ENCODE measurements around the gene SLX4.

Gene SLX4

DNA sequence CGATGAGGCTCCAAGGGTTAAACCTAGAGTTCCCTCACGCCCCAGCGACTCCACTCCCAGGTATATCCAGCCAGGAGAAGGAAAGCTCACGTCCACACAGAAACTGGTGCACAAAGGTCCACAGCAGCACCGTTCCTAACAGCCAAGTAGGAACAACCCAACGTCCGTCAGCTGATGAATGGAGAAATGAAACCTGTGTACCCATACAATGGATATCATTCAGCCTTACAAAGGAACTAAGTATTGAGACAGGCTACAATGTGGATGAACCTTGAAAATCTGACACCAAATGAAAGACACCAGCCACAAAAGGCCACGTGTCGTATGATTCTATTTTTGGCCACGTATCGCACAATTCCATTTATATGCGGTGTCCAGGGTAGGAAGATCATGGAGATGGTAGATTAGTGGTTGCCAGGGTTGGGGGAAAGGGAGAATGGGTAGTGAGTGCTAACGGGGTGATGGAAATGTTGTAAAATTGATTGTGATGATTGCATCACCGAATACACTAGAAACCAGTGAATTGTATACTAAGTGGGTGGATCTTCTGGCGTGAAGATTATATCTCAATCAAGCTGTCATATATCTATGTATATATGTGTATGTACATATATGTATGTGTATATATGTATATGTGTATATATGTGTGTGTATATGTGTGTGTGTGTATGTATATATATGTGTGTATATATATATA is 64.3 kb downstream of the SLX4 start:
- DNase-seq, result no peak

DNA sequence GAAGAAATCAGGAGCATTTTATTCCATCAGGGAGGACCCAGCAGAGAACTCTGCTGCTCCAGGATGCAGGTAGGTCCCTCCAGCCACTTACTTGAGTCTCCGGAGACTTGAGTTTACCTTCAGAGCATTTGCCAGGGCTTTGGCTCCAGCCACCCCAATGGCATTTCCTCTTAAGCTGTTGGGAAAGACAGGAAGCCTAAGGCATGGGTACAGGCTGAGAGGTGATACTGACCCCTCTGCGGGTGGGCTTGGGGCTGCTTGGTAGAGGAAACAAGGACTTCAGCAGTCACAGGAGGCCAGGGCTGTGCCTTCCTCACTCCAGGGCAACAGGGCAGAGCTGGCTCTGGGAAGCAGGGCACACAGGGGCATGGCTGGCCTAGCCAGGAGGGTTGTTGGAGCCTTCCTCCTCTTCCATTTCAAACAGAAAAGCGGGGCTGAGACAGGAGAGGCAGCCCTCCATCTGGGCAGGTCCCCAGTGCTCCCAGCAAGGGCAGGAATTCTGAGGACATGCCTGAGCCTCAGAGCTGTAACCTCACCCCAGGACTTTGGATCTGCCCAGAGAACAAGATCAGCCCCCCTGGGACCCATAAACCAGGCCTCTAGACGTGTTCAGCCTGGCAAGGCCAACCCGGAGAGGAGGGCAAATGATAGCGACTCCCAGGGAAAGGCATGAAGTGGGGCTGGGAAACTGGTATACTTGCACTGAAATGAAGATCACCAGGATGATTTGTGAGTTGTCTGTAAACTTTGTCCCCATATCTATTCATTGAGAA is 68.6 kb downstream of the SLX4 start:
- no peak for DNase-seq

DNA sequence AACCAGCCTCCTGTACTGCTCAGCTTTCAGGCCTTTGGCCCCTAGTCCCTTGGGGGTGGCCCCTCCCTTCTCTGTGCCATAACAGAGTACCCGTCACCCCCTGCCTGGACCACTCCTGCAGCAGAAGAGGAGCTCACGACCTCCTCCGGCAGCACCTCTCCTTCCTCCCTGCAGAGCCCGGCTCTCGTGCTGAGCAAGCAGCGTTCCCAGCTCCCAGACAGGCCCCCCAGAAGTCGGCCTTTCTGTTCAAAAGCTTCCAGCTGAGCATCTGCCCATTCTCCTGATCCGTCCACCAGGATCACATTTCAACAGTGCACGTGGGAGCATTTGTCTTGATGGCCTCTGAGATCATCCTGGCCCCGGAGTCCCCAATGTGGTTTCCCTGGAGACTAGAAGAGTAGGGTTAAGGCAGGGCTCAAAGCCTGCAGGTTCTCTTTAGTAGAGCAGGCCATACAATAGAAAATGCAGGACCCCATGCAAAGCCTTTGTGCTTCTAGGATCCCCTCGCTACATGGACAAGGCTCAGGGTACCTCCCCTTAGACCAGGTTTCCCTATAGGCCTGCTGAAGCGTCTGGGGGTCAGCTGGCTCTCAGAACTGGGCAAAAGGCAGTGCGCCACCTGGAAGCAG is 69.8 kb downstream of the SLX4 start:
- no peak for DNase-seq

DNA sequence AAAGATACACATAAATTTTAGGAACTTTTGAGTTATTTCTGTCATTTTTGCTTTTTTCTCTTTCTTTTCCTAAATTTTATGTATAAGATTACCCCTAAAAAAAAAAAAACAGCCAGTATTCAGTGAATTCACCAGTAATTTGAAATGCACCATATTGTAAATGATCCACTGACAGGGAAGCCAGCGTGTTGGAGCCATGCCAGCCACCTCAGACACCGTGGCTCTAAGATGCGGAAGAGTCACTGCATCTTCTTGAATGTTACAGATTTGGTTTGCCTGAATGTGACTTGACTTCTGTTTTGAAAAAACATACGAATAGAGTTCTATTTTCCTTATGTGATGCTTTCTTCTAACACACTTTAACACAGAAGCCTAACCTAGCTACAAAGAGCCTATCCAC is 73.2 kb downstream of the SLX4 start:
- DNase-seq, result no peak

DNA sequence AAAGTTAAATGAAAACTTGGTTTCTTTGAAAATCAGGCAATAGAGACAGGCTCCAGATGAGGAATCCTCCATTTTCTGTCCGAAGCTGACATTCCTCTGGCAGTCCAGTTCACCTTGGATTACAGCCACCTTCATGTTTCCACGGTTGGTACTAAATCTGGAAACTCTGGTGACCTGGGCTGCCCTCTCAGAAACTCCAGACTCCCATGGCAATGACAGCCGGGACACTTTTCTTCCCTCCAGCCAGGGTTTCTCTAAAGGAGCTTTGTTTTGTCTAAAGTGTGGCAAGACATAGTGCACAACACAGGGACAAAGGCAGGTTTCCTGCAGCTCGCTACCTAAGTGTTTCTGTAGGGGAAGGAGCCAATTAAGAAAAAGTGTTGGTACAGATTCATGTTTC is 74.6 kb downstream of the SLX4 start:
- DNase-seq, result no peak

DNA sequence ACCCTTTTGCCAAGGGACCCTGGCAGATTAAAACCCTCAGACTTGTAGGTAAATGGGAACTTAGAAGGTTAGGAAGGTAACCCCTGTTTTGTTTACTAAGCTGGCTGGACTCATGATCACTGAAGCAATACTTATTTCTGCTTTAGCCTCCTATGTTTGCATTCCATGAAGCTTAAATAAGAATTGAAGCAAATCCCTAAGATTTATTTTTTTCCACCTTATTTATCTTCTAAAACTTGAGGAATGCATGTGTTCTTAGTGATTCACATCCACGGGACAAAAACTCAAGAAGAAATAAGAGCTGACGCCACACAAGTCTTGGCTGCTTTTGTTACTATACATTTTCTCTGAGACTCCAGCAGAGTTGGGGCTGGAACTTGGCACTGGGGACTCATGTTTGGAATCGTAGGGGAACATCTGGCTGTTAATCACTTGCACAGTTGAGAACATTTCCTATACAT is 75.1 kb downstream of the SLX4 start:
- DNase-seq, result peak; percentile 68

DNA sequence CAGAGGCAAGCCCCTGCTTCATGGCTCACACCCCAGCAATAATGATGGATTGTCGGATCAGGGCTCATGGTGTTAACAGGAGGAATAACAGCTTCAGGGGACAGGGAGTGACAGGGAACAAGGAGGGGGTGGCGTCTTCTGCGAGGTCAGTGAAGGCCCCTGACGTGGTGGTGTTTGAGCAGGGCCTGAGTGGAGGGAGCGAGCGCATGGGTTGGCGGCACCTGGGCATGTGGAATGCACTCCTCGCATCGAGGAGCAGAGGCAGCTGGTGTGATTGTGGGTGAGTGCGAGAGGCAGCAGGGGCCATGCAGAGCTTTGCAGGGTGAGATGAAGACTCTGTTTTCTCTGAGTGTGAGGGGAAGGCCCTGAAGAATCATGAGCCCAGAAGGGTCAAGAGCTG is 77.3 kb downstream of the SLX4 start:
- DNase-seq, result no peak

DNA sequence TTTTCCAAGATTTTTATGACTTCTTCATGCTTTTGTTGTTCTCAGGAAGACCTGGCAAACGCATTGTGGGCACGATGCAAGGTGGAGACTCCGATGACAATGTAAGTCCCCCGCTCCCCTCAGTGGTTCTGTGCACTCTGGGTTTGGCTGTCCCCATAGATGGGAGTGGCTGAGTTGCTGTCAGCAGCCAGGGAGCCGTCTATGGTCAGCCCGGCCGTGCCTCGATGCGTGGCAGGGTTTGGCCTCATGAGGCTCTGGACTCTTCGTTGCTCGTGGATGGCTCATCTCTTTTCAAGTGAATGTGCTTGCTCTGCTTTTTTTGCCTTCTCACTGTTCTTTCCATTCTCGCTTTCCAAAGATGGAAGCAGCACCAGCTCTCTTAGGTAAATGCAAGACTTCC is 78.7 kb downstream of the SLX4 start:
- no peak for DNase-seq

Data from left hindlimb (tissue), 1 donor.